Right hindlimb (tissue), 1 donor: Measurements from ENCODE around the gene TUBA3D.
"Not testable (repeated sequence)": the region's sequence is repeated elsewhere in the genome, so short reads cannot be mapped to it uniquely, and the experiment has no call there.

Experiments
- DNase-seq: peaks from one replicate; pipeline ENCODE4 v3.0.0-alpha.2; 2018

TUBA3D gene

GRCh38 chr2:131475831-131476230, at the start of gene TUBA3D:
Gene TUBA3D (plus strand): TSS chr2:131476119. CDS start chr2:131476200, 81 bp downstream.
- no peak for DNase-seq

- no peak for DNase-seq
Measured at GRCh38 chr2:131426727-131427126, 49.2 kb upstream of the TUBA3D start.

- no peak for DNase-seq
Measured at GRCh38 chr2:131431336-131431735, 44.6 kb upstream of the TUBA3D start.

GRCh38 chr2:131440742-131441468, 35.0 kb upstream of the TUBA3D start:
- not testable (repeated sequence) for DNase-seq

GRCh38 chr2:131444736-131445514, 31.0 kb upstream of the TUBA3D start:
- DNase-seq = not testable (repeated sequence)

GRCh38 chr2:131445515-131445797, 30.5 kb upstream of the TUBA3D start:
- not testable (repeated sequence) for DNase-seq

- no peak for DNase-seq
Measured at GRCh38 chr2:131445896-131446295, 30.0 kb upstream of the TUBA3D start.

- not testable (repeated sequence) for DNase-seq
Measured at GRCh38 chr2:131447981-131448380, 27.9 kb upstream of the TUBA3D start.

- not testable (repeated sequence) for DNase-seq
Measured at GRCh38 chr2:131451265-131451949, 24.5 kb upstream of the TUBA3D start.

- not testable (repeated sequence) for DNase-seq
Measured at GRCh38 chr2:131454914-131455313, 21.0 kb upstream of the TUBA3D start.

GRCh38 chr2:131467722-131468121, 8.2 kb upstream of the TUBA3D start:
- not testable (repeated sequence) for DNase-seq

GRCh38 chr2:131470944-131471343, 5.0 kb upstream of the TUBA3D start:
- not testable (repeated sequence) for DNase-seq

- not testable (repeated sequence) for DNase-seq
Measured at GRCh38 chr2:131471624-131472023, 4.3 kb upstream of the TUBA3D start.

GRCh38 chr2:131473266-131473665, 2.7 kb upstream of the TUBA3D start:
- DNase-seq = not testable (repeated sequence)

- not testable (repeated sequence) for DNase-seq
Measured at GRCh38 chr2:131476363-131476762, 444 bp downstream of the TUBA3D start.

- not testable (repeated sequence) for DNase-seq
Measured at GRCh38 chr2:131477227-131477626, 1.3 kb downstream of the TUBA3D start.

- DNase-seq = not testable (repeated sequence)
Measured at GRCh38 chr2:131478074-131478849, 2.3 kb downstream of the TUBA3D start.

GRCh38 chr2:131478850-131479461, 3.0 kb downstream of the TUBA3D start:
- not testable (repeated sequence) for DNase-seq

GRCh38 chr2:131480351-131480750, 4.4 kb downstream of the TUBA3D start:
- not testable (repeated sequence) for DNase-seq

GRCh38 chr2:131482506-131483155, 6.7 kb downstream of the TUBA3D start:
- not testable (repeated sequence) for DNase-seq

- not testable (repeated sequence) for DNase-seq
Measured at GRCh38 chr2:131483981-131484820, 8.3 kb downstream of the TUBA3D start.
